GM15510 (cell line): ENCODE data around the gene ZNF518A.

ENCODE experiments used
- POLR2A ChIP-seq: IDR thresholded peaks from 3 replicates; pipeline ENCODE4 v1.6.1; 2011; ENCODE audit warnings: borderline replicate concordance; ENCODE audit not compliant: insufficient read length; ENCODE audit errors: extremely low read depth

The ZNF518A gene

GRCh38 chr10:96172666-96173065 is 42.6 kb downstream of the ZNF518A start:
- TF ChIP-seq POLR2A = no peak

GRCh38 chr10:96176985-96177384 is 46.9 kb downstream of the ZNF518A start:
- TF ChIP-seq POLR2A = no peak

- TF ChIP-seq POLR2A = no peak
Measured at GRCh38 chr10:96188421-96188820, 58.3 kb downstream of the ZNF518A start.

- TF ChIP-seq POLR2A = no peak
Measured at GRCh38 chr10:96188916-96189315, 58.8 kb downstream of the ZNF518A start.

- no peak for TF ChIP-seq POLR2A
Measured at GRCh38 chr10:96201525-96201924, 71.4 kb downstream of the ZNF518A start.

- no peak for TF ChIP-seq POLR2A
Measured at GRCh38 chr10:96205580-96205979, 75.5 kb downstream of the ZNF518A start.

- TF ChIP-seq POLR2A = no peak
Measured at GRCh38 chr10:96208271-96208670, 78.2 kb downstream of the ZNF518A start.

GRCh38 chr10:96208946-96209345 is 78.8 kb downstream of the ZNF518A start:
- TF ChIP-seq POLR2A = no peak

GRCh38 chr10:96211764-96212163 is 81.7 kb downstream of the ZNF518A start:
- TF ChIP-seq POLR2A = no peak

GRCh38 chr10:96212911-96213310 is 82.8 kb downstream of the ZNF518A start:
- no peak for TF ChIP-seq POLR2A
